ENCODE data around the gene PARM1.

- no peak for TF ChIP-seq EZH2 (IDR thresholded peaks at IDR 0.05; ENCODE audit: insufficient read depth, poor library complexity, severe bottlenecking)
- no peak for TF ChIP-seq EZH2phosphoT487 (IDR thresholded peaks at IDR 0.05; ENCODE audit: insufficient read depth, low read depth)
Observed at GRCh38 chr4:74971862-74972261, 38.9 kb downstream of the PARM1 start.
